LNCaP clone FGC (cell line): Measurements from ENCODE around the gene GOLGA1.
"Not testable (repeated sequence)": the region's sequence is repeated elsewhere in the genome, so short reads cannot be mapped to it uniquely, and the experiment has no call there.

ENCODE experiments used
- DNase-seq: peaks from one replicate; pipeline ENCODE4 v3.0.0-alpha.2; 2011; ENCODE audit warnings: low read depth
- H3K4me3 ChIP-seq: 2 replicates; pipeline ENCODE4 v1.5.1; 2011; ENCODE audit warnings: mild to moderate bottlenecking, low read depth, low read length, control low read depth
- CTCF ChIP-seq: IDR thresholded peaks from 2 replicates; pipeline ENCODE4 v1.5.1; 2012; ENCODE audit warnings: mild to moderate bottlenecking; ENCODE audit not compliant: control insufficient read depth, insufficient read depth; ENCODE audit errors: extremely low read depth

GOLGA1 gene

GRCh38 chr9:124939944-124940343, 939 bp downstream of the GOLGA1 start:
- no peak for DNase-seq
- H3K4me3 ChIP-seq = peak overlapping the region; percentile 78
- no peak for TF ChIP-seq CTCF

- no peak overlapping the region for H3K4me3 ChIP-seq
- TF ChIP-seq CTCF = no peak
- no peak for DNase-seq
These were observed 6.6 kb downstream of the GOLGA1 start for GRCh38 chr9:124934290-124934689.

GRCh38 chr9:124932333-124932732, 8.6 kb downstream of the GOLGA1 start:
- H3K4me3 ChIP-seq = no peak overlapping the region
- no peak for TF ChIP-seq CTCF
- DNase-seq = no peak

GRCh38 chr9:124929464-124929863, 11.4 kb downstream of the GOLGA1 start:
- no peak for DNase-seq
- TF ChIP-seq CTCF = no peak
- no peak overlapping the region for H3K4me3 ChIP-seq

GRCh38 chr9:124928116-124928515, 12.8 kb downstream of the GOLGA1 start:
- no peak for DNase-seq
- no peak overlapping the region for H3K4me3 ChIP-seq
- TF ChIP-seq CTCF = no peak

GRCh38 chr9:124920394-124920793, 20.5 kb downstream of the GOLGA1 start:
- peak; percentile 46 for DNase-seq
- H3K4me3 ChIP-seq = not testable (repeated sequence)

GRCh38 chr9:124914753-124915405, 26.0 kb downstream of the GOLGA1 start:
- no peak for TF ChIP-seq CTCF

More at GRCh38 chr9:124914753-124915405, 26.0 kb downstream of the GOLGA1 start:
- H3K4me3 ChIP-seq = no peak overlapping the region
- DNase-seq = no peak
